Fibroblast of lung (primary cell): ENCODE data around the gene CAMK2B. TPM values are rescaled to one million over a fixed set of nuclear protein-coding genes. Genes with fewer than 3 reads are reported as not detected.

Experiments used
- DNase-seq, 2 donors: peaks; one replicate each; pipeline versions ENCODE4 v3.0.0 to v3.0.0-alpha.2; 2010; ENCODE audit warnings: low read depth in 2 of 2
- H2AFZ ChIP-seq: 2 replicates; pipeline ENCODE4 v1.5.1; 2012; ENCODE audit warnings: low read length, control low read depth, inconsistent platforms
- H3K27ac ChIP-seq: 2 replicates; pipeline ENCODE4 v1.5.1; 2011; ENCODE audit warnings: low read length, control low read depth; ENCODE audit not compliant: insufficient read depth
- H3K27me3 ChIP-seq: 2 replicates; pipeline ENCODE4 v1.5.1; 2011; ENCODE audit warnings: mild to moderate bottlenecking, low read length; ENCODE audit not compliant: control insufficient read depth, insufficient read depth
- H3K36me3 ChIP-seq: 2 replicates; pipeline ENCODE4 v1.5.1; 2011; ENCODE audit warnings: low read length; ENCODE audit not compliant: control insufficient read depth, insufficient read depth
- H3K4me1 ChIP-seq: 2 replicates; pipeline ENCODE4 v1.5.1; 2011; ENCODE audit warnings: low read length; ENCODE audit not compliant: control insufficient read depth, insufficient read depth; ENCODE audit errors: extremely low read depth
- H3K4me2 ChIP-seq: 2 replicates; pipeline ENCODE4 v1.5.1; 2011; ENCODE audit warnings: low read length, control low read depth; ENCODE audit not compliant: insufficient read depth; ENCODE audit errors: extremely low read depth
- H3K4me3 ChIP-seq, 4 experiments: fragments of 200-600 bp in 1 of 4; sonication (generic) in 1 of 4; replicated peaks in 1 of 4; 2 replicates each; pipeline ENCODE4 v1.5.1; 2011 to 2016; ENCODE audit warnings: low read length in 4 of 4, low read depth in 3 of 4, mild to moderate bottlenecking in 3 of 4, control low read depth in 2 of 4, inconsistent platforms in 1 of 4, mixed read lengths in 1 of 4; ENCODE audit not compliant: insufficient read depth in 1 of 4; ENCODE audit errors: control extremely low read depth in 1 of 4
- H3K79me2 ChIP-seq: 2 replicates; pipeline ENCODE4 v1.5.1; 2012; ENCODE audit warnings: mild to moderate bottlenecking, low read length, inconsistent platforms; ENCODE audit not compliant: control insufficient read depth, insufficient read depth
- H3K9ac ChIP-seq: 2 replicates; pipeline ENCODE4 v1.5.1; 2011; ENCODE audit warnings: mild to moderate bottlenecking, low read length, control low read depth; ENCODE audit not compliant: insufficient read depth
- H3K9me3 ChIP-seq: 2 replicates; pipeline ENCODE4 v1.5.1; 2012; ENCODE audit warnings: low read depth, low read length; ENCODE audit not compliant: control insufficient read depth, insufficient read depth
- H4K20me1 ChIP-seq: 2 replicates; pipeline ENCODE4 v1.5.1; 2011; ENCODE audit warnings: low read length; ENCODE audit not compliant: control insufficient read depth, insufficient read depth; ENCODE audit errors: extremely low read depth
- EZH2 ChIP-seq: IDR thresholded peaks from 2 replicates; pipeline ENCODE4 v1.5.1; 2012; ENCODE audit warnings: low read length, control low read depth, mild to moderate bottlenecking; ENCODE audit errors: missing control alignments
- polyA plus RNA-seq, 2 donors: library from polyadenylated mRNA; depleted of rRNA in 1 of 2; stranded (reverse) in 1 of 2; unstranded in 1 of 2; fragments of >200 nt; gene quantifications; 2 replicates each; pipeline ENCODE4 v1.2.1, GENCODE V29; 2011 to 2012; ENCODE audit warnings: missing spikeins in 1 of 2
- total RNA-seq: library from RNA; depleted of rRNA; stranded (reverse); fragments of >200 nt; gene quantifications from 2 replicates; pipeline ENCODE4 v1.2.1, GENCODE V29; 2014
- TF ChIP-seq, protein P1 (sequence below), 2 donors: IDR thresholded peaks in 1 of 2; conservative IDR thresholded peaks in 1 of 2; 1 replicate in 1 of 2; 2 replicates in 1 of 2; pipeline ENCODE4 v1.5.1; 2011 to 2012; ENCODE audit warnings: low read length in 2 of 2, control low read depth in 1 of 2, inconsistent platforms in 1 of 2, low read depth in 1 of 2, mild to moderate bottlenecking in 1 of 2

Gene CAMK2B
- total and polyA plus RNA-seq, 2 donors (not counting 1 experiment from before 2014, with no cell fraction given): 0.06 to 0.17 TPM

DNA sequence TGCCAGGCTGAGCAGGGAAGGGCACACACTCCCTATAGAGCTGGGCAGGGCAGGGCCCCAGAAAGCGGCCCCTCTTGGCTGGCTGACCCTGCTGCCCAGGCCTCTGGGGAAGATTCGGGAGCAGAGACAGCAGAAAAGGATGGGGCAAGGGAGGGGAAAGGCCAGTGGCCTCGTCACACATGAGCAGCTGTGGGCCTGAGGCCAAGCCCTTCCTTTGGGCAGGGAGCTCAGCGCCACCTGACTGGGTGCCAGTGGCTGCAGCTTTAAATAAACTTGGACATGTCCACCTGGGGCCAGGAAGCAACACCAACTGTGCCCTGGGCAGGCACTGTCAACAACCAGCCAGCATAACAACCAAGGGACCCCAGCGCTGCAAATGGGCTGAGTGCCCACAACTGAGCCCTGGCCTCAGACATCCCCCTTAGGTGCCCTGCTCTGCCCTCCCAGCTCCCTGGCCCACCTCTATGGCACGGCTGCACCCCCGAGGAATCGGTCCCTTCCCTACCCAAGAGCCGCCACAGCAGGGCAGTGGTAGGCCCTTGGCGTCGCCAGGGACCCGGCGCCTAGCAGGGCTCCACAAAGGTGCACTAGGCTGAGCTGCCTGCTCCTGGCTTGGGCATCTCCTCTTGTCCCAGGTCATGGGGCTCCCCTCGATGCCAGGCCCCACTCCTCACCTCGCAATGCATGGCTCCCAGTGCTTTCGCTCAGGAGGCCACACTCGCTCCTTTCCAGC lies 2.6 kb downstream of the CAMK2B start:
- no peak overlapping the region for H3K4me2 ChIP-seq
- no peaks in the 10 kb centered on the region for H3K4me1 ChIP-seq
- no peak overlapping the region for H2AFZ ChIP-seq
- H3K79me2 ChIP-seq: no peaks in the 10 kb centered on the region
- H3K9me3 ChIP-seq: no peaks in the 10 kb centered on the region
- no peaks in the 10 kb centered on the region for H3K36me3 ChIP-seq
- DNase-seq: no peak
- H3K9ac ChIP-seq: no peak overlapping the region
- H3K27ac ChIP-seq: no peak overlapping the region
- TF ChIP-seq EZH2: no peak
- TF ChIP-seq, protein P1, sequence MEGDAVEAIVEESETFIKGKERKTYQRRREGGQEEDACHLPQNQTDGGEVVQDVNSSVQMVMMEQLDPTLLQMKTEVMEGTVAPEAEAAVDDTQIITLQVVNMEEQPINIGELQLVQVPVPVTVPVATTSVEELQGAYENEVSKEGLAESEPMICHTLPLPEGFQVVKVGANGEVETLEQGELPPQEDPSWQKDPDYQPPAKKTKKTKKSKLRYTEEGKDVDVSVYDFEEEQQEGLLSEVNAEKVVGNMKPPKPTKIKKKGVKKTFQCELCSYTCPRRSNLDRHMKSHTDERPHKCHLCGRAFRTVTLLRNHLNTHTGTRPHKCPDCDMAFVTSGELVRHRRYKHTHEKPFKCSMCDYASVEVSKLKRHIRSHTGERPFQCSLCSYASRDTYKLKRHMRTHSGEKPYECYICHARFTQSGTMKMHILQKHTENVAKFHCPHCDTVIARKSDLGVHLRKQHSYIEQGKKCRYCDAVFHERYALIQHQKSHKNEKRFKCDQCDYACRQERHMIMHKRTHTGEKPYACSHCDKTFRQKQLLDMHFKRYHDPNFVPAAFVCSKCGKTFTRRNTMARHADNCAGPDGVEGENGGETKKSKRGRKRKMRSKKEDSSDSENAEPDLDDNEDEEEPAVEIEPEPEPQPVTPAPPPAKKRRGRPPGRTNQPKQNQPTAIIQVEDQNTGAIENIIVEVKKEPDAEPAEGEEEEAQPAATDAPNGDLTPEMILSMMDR (conservative IDR thresholded peaks at IDR 0.05 in 1 of 2, IDR thresholded peaks at IDR 0.05 in 1 of 2; ENCODE audit: low read depth in 1 of 2, low read length in 2 of 2): no peak
- H3K4me3 ChIP-seq: no peak overlapping the region
- peaks cover 34% of the 10 kb centered on the region for H3K27me3 ChIP-seq
- H4K20me1 ChIP-seq: no peaks in the 10 kb centered on the region

GRCh38 chr7:44321796-44322195 lies 3.6 kb downstream of the CAMK2B start:
- DNase-seq: no peak
- TF ChIP-seq, protein P1 (conservative IDR thresholded peaks at IDR 0.05 in 1 of 2, IDR thresholded peaks at IDR 0.05 in 1 of 2; ENCODE audit: low read depth in 1 of 2, low read length in 2 of 2): no peak

DNA sequence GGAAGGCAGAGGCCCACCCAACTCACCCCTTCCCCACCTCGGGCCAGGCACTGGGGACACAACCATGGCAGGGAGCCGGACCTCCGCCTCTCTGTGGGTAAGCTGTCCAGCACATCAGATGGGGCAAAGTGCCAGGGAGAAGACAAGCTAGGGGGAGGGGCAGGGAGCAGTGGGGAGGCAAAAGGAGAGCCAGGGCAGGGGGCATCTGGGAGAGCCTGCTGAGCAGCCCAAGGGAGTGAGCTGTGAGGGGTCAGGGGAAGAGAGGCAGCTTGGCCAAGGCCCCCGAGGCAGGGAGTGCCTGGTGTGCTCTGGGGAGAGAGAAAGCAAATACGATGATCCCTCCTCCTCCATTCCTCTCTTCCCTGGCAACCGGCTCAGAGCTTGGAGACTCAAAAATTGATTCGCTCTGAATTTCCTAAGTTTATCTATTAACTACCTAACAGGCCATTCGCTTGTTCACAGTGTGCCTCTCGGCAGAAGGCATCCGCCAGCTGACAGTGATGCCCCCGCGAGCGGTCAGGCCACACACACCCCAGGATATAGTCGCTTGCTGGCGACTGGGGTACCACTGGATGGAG lies 4.5 kb downstream of the CAMK2B start:
- Histone ChIP-seq H3K9me3 (no peaks in the 10 kb centered on the region), H3K4me2 (no peak overlapping the region), H3K27ac (no peak overlapping the region), H3K36me3 (no peaks in the 10 kb centered on the region), H3K9ac (no peak overlapping the region), H3K27me3 (peaks cover 25% of the 10 kb centered on the region), H3K4me3 (no peak overlapping the region), H3K4me1 (no peaks in the 10 kb centered on the region), H4K20me1 (no peaks in the 10 kb centered on the region), H2AFZ (no peak overlapping the region), H3K79me2 (no peaks in the 10 kb centered on the region)
- no peak for DNase-seq
- no peak for TF ChIP-seq EZH2
- TF ChIP-seq, protein P1 (conservative IDR thresholded peaks at IDR 0.05 in 1 of 2, IDR thresholded peaks at IDR 0.05 in 1 of 2; ENCODE audit: low read depth in 1 of 2, low read length in 2 of 2): no peak

More at GRCh38 chr7:44321796-44322195, 3.6 kb downstream of the CAMK2B start:
- Histone ChIP-seq H2AFZ (no peak overlapping the region), H4K20me1 (no peaks in the 10 kb centered on the region), H3K4me1 (no peaks in the 10 kb centered on the region), H3K27ac (no peak overlapping the region), H3K27me3 (peaks cover 32% of the 10 kb centered on the region), H3K4me2 (no peak overlapping the region), H3K4me3 (no peak overlapping the region), H3K9me3 (no peaks in the 10 kb centered on the region), H3K36me3 (no peaks in the 10 kb centered on the region), H3K79me2 (no peaks in the 10 kb centered on the region), H3K9ac (no peak overlapping the region)
